Measurements from ENCODE around the gene EBNA1BP2.
"Not testable (repeated sequence)": the region's sequence is repeated elsewhere in the genome, so short reads cannot be mapped to it uniquely, and the experiment has no call there.

Gene EBNA1BP2

GRCh38 chr1:43172527-43172972, 460 bp upstream of the EBNA1BP2 start:
- ATAC-seq = peak; percentile 81

DNA sequence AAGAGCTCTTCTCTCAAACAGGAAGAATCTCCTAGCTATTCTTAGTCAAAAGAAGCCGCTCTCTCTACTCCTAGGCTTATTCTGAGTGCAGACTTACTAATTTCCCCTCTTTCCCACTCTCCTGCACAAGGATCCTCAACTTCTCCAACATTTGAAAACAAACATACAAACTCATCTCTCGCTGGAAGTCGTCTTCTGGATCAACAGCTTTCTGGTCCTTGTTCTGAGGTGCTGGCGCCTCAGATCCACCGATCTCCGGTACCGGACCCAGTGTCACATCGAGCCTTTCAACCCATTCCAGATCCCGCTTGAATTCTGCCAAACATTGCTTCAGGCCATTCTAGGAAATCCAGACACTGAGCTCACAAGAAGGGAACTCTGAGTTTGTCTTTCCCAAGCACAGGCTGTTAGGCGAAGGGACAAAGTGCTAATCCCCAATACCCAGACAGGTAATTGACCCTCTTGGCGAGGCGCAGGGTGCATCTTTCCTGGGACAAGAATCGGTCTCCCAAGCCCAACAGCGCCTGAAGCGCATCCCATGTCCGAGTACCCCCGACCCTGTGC, 696 bp downstream of the EBNA1BP2 start:
- no peak for ATAC-seq

More at GRCh38 chr1:43172527-43172972, 460 bp upstream of the EBNA1BP2 start:
- peak; percentile 87 for DNase-seq

GRCh38 chr1:43165765-43166164, 6.3 kb downstream of the EBNA1BP2 start:
- DNase-seq = no peak
- ATAC-seq = no peak

More for the DNA sequence above, 696 bp downstream of the EBNA1BP2 start:
- DNase-seq = no peak

- ATAC-seq = no peak
- no peak for DNase-seq
Observed at GRCh38 chr1:43165162-43165561, 6.9 kb downstream of the EBNA1BP2 start.

DNA sequence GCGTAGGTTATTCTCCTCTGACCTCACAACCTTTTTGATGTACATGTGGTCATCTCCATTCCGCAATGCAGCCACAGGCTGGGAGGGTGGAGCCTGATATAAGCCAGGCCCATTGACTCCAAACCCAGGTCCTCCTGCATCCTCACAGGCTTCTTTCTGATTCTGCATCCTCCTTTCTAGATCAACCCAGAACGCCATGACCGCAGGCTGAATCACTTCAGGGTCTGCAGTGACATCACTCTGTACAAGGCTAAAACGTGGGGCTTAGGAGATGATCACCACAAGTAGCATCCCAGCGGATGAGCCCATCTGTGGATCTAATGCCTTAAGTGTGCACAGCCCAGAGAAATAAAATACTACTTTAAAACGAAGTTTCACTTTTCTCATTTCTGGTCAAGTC, 16.1 kb downstream of the EBNA1BP2 start:
- ATAC-seq (no peak), DNase-seq (no peak)

DNA sequence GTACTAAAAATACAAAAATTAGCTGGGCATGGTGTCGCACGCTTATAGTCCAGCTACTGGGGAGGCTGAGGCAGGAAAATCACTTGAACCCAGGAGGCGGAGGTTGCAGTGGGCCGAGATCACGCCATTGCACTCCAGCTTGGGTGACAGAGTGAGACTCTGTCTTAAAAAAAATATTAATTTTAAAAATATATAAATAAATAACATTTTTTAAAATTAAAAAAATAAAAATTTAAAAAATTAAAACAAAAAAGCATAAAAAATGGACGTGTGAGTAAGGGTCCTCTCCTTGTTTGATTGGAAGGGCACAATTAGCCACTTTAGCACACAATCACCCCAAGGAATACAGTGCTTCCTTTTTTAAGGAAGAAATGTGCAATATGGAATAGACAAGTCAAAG, 18.6 kb downstream of the EBNA1BP2 start:
- DNase-seq (no peak), ATAC-seq (no peak)

DNA sequence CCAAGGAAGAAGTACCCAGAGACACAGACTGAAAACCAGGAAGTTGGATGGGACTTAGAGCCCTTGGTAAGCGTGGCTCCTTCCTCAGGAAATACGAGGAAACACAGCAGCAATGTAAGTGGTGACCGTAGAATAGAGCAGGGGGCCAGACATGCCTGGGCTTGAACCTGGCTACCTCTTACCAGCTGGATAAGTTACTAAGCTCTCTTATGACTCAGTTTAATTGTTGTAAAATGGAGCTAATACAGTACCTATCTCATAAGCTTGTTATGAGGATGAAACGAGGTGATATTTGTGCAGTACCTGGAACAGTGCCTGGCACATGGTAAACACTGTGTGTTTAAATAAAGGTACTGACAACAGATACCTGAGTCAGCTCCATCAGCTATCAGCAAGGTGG, 19.2 kb downstream of the EBNA1BP2 start:
- DNase-seq = no peak
- no peak for ATAC-seq

DNA sequence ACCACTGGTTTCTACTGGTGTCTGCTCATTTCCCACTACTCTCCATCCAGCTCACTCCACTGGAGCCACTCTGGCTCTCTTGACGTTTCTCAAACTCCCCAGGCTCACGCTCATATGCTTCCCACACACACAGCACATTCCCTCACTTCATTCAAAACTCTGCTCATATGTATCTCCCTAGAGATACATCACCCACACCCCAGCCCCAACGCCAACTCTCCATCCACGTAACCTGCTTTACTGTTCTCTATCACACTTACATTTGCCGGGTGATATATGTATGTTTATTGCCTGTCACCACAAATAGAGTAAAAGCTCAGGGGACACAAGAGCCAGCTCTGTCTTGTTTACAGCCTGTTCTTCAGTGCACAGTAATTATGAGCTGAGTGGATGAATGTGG, 22.2 kb downstream of the EBNA1BP2 start:
- DNase-seq = no peak
- no peak for ATAC-seq

DNA sequence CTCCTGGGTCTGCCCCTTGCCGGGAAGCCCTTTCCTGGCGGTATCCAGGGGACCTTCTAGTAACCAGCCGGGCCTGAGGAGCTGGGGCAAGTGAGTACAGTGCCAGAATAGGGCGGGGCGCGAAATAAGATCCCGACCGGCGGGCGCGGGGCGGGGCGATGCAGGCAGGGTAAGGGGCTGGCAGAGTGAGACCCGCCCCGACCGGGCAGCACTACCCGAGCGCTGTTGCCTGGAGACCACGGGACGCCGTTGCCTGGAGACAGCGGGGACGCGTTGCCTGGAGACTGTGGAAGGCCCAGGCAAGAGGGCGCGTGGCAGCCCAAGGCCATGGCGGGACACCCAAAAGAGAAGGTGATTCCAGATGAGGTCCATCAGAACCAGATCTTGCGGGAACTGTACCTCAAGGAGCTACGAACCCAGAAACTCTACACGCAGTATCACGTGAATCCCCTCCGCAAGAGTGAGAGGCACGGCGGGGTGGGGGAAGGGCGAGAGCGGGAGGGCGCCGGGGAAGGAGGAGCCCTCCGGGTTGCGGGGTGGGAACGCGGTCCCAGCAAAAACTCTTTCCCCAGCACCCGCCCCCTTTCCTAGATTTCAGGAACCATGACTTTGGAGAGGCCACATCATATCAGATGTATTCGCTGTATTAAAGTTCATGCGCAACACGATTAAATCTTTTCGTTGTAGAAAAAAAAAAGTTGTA, 24.3 kb downstream of the EBNA1BP2 start:
- ATAC-seq (peak; percentile 73), DNase-seq (peak; percentile 55)

DNA sequence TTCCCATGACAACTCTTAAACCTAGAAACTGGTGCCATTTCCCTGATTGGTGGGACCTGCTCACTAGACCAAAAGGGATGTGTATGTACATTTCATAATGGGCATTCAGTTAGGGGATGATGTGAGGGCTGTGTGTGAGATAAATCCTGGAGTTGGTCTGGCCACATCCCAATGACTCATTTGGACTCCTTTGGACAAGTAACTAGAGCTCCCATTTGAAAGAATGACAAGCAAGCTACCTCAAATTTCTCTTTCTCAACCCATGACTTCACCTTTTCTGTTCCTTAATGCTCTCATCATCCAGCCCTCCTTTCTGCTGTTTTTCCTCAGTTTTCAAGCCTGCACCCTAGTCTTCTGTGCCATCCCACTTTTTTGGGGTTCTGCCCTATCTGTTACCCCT, 27.9 kb downstream of the EBNA1BP2 start:
- DNase-seq (no peak), ATAC-seq (no peak)

DNA sequence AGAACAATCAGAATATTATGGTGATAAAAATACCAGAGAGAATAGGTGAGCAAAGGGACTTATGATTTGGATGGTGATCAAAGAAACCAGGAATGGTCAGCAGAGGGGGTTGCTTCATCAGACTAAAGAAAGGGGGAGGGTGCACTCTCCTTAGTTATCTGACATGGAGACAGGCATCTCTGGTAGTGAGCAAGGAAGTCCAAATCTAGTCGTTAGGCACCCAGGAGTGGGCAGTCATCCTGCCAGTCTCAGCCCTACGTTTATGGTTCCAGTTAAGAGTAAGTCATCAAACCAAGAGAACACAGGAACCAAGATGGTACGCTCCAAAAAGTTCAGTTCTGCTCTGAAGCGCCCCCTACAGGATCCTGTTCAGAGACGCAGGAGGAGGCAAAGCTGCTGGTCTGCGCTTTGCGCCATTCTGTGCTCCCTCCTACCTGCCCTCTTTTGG, 28.6 kb downstream of the EBNA1BP2 start:
- DNase-seq = peak; percentile 29
- ATAC-seq = no peak

DNA sequence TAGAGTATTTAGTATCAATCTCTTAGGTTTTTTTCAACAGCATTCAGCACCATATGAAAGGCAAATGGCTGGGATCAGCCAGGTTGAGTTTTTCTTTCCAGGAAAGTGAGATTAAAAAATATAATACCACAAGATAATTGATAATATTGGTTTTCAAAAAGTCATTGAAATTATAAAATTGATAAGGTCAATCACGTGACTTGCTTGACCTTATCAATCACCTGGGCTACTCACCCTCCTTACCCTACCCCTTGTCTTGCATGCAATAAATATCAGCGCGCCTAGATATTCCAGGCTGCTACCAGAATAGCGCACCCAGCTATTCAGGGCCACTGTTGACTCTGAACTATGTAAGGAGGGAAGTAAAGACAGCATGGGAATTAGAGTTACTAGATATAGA, 31.5 kb downstream of the EBNA1BP2 start:
- DNase-seq (no peak), ATAC-seq (no peak)

DNA sequence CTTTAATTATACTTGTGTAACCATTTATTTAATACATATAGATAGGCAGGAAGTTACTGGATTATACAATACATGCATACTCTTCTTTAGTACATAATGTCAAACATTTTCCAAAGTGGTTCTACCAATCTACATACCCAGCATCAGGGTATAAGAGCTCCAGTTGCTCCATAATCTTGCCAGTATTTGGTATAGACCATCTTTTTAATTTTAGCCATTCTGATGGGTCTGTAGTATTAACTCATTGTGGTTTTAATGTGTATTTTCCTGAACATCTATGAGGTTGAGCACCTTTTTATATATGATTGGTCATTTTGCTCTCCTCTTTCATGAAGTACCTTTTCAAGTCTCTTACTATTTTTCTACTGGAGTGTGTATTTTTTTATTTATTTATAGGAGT, 32.1 kb downstream of the EBNA1BP2 start:
- ATAC-seq (no peak), DNase-seq (no peak)

DNA sequence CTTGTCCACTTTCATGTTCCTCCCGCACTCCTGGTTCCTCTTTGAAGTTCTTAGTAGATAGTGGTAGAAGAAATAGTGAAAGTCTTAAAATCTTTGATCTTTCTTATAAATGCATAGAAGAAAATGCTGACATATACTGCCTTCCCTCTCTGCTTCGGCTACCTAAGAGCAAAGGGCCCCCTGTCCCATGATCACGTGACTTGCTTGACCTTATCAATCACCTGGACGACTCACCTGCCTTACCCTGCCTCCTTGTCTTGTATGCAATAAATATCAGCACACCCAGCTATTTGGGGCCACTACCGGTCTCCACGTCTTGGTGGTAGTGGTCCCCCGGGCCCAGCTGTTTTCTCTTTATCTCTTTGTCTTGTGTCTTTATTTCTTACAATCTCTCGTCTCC, 32.8 kb downstream of the EBNA1BP2 start:
- ATAC-seq, DNase-seq: not testable (repeated sequence)

- no peak for DNase-seq
- no peak for ATAC-seq
Observed at GRCh38 chr1:43137445-43138052, 34.5 kb downstream of the EBNA1BP2 start.

DNA sequence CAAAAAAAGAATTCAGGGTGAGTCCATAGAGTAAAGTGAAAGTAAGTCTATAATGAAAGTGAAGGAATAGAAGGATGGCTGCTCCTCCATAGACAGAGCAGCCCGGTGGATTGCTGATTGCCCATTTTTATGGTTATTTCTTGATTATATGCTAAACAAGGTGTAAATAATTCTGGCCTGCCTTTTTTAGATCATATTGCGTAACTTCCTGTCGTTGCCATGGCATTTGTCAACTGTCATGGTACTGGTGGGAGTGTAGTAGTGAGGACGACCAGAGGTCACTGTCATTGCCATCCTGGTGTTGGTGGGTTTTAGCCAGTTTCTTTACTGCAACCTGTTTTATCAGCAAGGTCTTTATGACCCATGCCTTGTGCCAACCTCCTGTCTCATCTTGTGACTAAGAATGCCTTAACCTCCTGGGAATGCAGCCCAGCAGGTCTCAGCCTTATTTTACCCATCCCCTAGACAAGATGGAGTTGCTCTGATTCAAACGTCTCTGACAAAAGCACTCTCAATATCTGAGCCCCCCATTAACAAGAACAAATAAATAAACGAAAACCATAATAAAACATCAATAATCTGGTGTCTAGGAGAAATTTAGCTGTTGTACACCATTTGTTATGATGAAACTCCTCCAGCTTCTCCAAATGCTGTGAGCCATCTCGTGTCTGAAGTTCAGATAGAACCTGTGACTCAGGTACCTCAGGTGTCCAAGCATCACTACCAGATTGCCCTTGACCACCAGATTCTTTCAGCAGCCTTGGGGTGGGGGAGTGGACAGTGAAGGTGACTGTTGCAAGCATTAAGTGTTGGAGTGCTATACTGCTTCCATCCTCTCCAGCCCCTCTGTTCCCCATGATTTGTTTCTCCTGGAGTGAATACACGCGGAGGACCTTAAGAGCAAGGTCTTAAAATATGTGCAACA, 36.0 kb downstream of the EBNA1BP2 start:
- DNase-seq (no peak), ATAC-seq (no peak)

- DNase-seq (no peak), ATAC-seq (no peak)
Observed at GRCh38 chr1:43134640-43135039, 37.5 kb downstream of the EBNA1BP2 start.

DNA sequence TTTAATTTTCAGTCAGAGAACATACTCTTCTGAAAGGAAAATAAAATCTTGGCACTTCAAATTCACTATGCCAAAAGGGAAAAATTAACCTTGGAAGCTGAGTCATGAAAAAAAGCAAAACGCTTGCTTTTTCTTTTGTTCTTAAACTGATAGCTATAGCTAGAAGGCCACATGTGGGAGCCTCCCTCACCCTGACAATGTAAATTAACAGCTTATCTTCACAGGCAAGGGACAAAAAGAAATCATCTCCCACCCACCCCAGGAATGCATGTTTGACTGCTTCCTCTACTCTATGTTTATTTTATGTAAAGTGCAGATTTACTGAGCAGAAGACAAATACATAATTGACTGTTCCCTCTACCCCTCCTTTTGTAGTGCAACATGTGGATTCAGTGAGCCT, 38.0 kb downstream of the EBNA1BP2 start:
- ATAC-seq (no peak), DNase-seq (no peak)

GRCh38 chr1:43129426-43129825, 42.7 kb downstream of the EBNA1BP2 start:
- no peak for ATAC-seq
- DNase-seq = no peak

GRCh38 chr1:43128816-43129215, 43.3 kb downstream of the EBNA1BP2 start:
- no peak for ATAC-seq
- no peak for DNase-seq

GRCh38 chr1:43123031-43123430, 49.1 kb downstream of the EBNA1BP2 start:
- ATAC-seq (no peak), DNase-seq (no peak)

GRCh38 chr1:43121256-43121900, 50.7 kb downstream of the EBNA1BP2 start:
- ATAC-seq (no peak), DNase-seq (no peak)
